Neural progenitor cell (in vitro differentiated cells): Measurements from ENCODE around the gene MOCOS.

Experiments
- EZH2 ChIP-seq: fragments of 200-600 bp; sonication (generic); IDR thresholded peaks from 2 replicates; pipeline ENCODE4 v1.6.1; 2017; ENCODE audit warnings: antibody characterized with exemption, mild to moderate bottlenecking, moderate library complexity
- EZH2phosphoT487 ChIP-seq: fragments of 200-600 bp; sonication (generic); IDR thresholded peaks from 2 replicates; pipeline ENCODE4 v1.6.1; 2017; ENCODE audit warnings: antibody characterized with exemption
- TF ChIP-seq, protein P1 (sequence below): fragments of 200-600 bp; sonication (generic); IDR thresholded peaks from 2 replicates; pipeline ENCODE4 v1.5.1; 2017; ENCODE audit warnings: antibody characterized with exemption, mild to moderate bottlenecking

GRCh38 chr18:36197511-36198166 is 10.3 kb downstream of the MOCOS start:
- TF ChIP-seq, protein P1, sequence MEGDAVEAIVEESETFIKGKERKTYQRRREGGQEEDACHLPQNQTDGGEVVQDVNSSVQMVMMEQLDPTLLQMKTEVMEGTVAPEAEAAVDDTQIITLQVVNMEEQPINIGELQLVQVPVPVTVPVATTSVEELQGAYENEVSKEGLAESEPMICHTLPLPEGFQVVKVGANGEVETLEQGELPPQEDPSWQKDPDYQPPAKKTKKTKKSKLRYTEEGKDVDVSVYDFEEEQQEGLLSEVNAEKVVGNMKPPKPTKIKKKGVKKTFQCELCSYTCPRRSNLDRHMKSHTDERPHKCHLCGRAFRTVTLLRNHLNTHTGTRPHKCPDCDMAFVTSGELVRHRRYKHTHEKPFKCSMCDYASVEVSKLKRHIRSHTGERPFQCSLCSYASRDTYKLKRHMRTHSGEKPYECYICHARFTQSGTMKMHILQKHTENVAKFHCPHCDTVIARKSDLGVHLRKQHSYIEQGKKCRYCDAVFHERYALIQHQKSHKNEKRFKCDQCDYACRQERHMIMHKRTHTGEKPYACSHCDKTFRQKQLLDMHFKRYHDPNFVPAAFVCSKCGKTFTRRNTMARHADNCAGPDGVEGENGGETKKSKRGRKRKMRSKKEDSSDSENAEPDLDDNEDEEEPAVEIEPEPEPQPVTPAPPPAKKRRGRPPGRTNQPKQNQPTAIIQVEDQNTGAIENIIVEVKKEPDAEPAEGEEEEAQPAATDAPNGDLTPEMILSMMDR = no peak
- TF ChIP-seq EZH2phosphoT487 (no peak), EZH2 (no peak)
